Measurements from ENCODE around the gene KRT26. TPM values are rescaled to one million over a fixed set of nuclear protein-coding genes. Genes with fewer than 3 reads are reported as not detected.

Gene KRT26
- total and polyA plus RNA-seq, 2 of the 4 experiments (the other 2 are of a cell fraction), result not detected

DNA sequence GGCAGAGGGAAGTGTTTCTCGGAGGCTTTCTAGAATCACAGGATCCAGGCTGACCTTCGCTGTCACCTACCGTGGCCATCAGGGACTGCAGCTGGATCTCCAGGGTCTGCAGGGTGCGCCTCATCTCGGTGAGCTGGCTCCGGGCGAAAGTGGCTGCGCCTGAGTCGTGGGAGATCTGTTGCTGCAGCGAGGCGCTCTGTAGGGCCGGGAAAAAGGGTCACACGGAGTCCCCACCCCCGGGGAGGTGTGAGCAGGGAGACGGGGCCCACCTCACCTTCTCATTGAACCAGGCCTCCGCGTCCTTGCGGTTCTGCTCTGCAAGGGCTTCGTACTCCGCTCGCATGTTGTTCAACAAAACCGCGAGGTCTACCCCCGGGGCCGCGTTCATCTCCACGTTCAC lies 24.8 kb upstream of the KRT26 start:
- POLR2A ChIA-PET (ENCODE audit: unreplicated experiment), result no interaction called here
- Histone ChIP-seq H3K18ac (ENCODE audit: low read depth, low read length) (no peak overlapping the region), H3K27me3 (ENCODE audit: control insufficient read depth, insufficient read depth, low read length) (peaks cover 53% of the 10 kb centered on the region), H3K4me2 (ENCODE audit: low read depth, low read length) (no peak overlapping the region), H2AK5ac (ENCODE audit: low read depth, low read length) (no peak overlapping the region), H3K56ac (ENCODE audit: extremely low read depth, insufficient read depth, low read length) (no peak overlapping the region), H2BK15ac (ENCODE audit: low read depth, low read length) (no peak overlapping the region), H4K5ac (ENCODE audit: low read depth, low read length) (no peak overlapping the region), H2AK9ac (replicated peaks; ENCODE audit: low read depth, low read length, poor library complexity) (no peak overlapping the region), H3K27ac (ENCODE audit: insufficient read depth, low read length) (no peak overlapping the region), H3K9ac (ENCODE audit: low read depth, low read length) (no peak overlapping the region), H2BK5ac (ENCODE audit: low read depth, low read length, poor library complexity, severe bottlenecking) (no peak overlapping the region), H3K4ac (ENCODE audit: low read depth, low read length) (no peak overlapping the region), H3K36me3 (ENCODE audit: control insufficient read depth, insufficient read depth, low read length) (no peaks in the 10 kb centered on the region), H3K9me1 (ENCODE audit: insufficient read depth, low read length) (no peaks in the 10 kb centered on the region), H3K4me3 (ENCODE audit: insufficient read depth, low read depth, low read length) (no peak overlapping the region), H3K14ac (replicated peaks; ENCODE audit: low read depth, low read length) (no peak overlapping the region), H4K20me1 (ENCODE audit: insufficient read depth, low read length) (no peaks in the 10 kb centered on the region), H3K4me1 (ENCODE audit: control insufficient read depth, insufficient read depth, low read length) (no peaks in the 10 kb centered on the region), H4K8ac (ENCODE audit: low read depth in 2 of 2, low read length in 2 of 2) (no peak overlapping the region), H3K23ac (ENCODE audit: low read depth, low read length) (no peak overlapping the region), H2BK20ac (ENCODE audit: low read depth, low read length) (no peak overlapping the region), H2AFZ (replicated peaks; ENCODE audit: low read length, poor library complexity) (no peak overlapping the region), H3K79me1 (ENCODE audit: low read depth in 1 of 2, low read length in 2 of 2) (no peaks in the 10 kb centered on the region), H4K91ac (ENCODE audit: insufficient read depth, low read depth, low read length) (no peak overlapping the region), H3K9me3 (ENCODE audit: control insufficient read depth, insufficient read depth, low read length) (no peaks in the 10 kb centered on the region), H2BK120ac (ENCODE audit: low read depth, low read length) (no peak overlapping the region)
- intact Hi-C loops (cut with micrococcal nuclease) (loop anchor here (10.0 kb wide), 1 partner anchor 432 kb away; the partner anchor contains the start of gene GJD3), in situ Hi-C loops (cut with MboI; ENCODE audit: low sequenced_read_pairs) (loop anchor here (25.0 kb wide), 1 partner anchor 435 kb away; the partner anchor contains the start of gene GJD3), dilution Hi-C loops (cut with HindIII; ENCODE audit: low sequenced_read_pairs, unreplicated experiment) (no loop called here)
- DNase-seq (no peak), ATAC-seq (ENCODE audit: low read depth) (no peak)
- CTCF ChIA-PET, result no interaction called here
- TF ChIP-seq RCOR1 (IDR thresholded peaks at IDR 0.05; ENCODE audit: insufficient replicate concordance, low read length) (no peak), NFE2L2 (IDR thresholded peaks at IDR 0.05; ENCODE audit: low read depth, low read length) (no peak), BHLHE40 (IDR thresholded peaks at IDR 0.05; ENCODE audit: low read depth, low read length) (no peak), MXI1 (IDR thresholded peaks at IDR 0.05; ENCODE audit: borderline replicate concordance, low read depth, low read length) (no peak), FOS (IDR thresholded peaks at IDR 0.05; ENCODE audit: low read depth, low read length) (no peak), RAD21 (IDR thresholded peaks at IDR 0.05; ENCODE audit: low read length) (no peak), MAZ (IDR thresholded peaks at IDR 0.05; ENCODE audit: borderline replicate concordance, low read depth, low read length) (no peak), CEBPB (IDR thresholded peaks at IDR 0.05; ENCODE audit: low read depth, low read length) (no peak), RFX5 (IDR thresholded peaks at IDR 0.05; ENCODE audit: low read depth, low read length) (no peak), CHD1 (IDR thresholded peaks at IDR 0.05; ENCODE audit: low read depth, low read length) (no peak)
- TF ChIP-seq, protein P1, sequence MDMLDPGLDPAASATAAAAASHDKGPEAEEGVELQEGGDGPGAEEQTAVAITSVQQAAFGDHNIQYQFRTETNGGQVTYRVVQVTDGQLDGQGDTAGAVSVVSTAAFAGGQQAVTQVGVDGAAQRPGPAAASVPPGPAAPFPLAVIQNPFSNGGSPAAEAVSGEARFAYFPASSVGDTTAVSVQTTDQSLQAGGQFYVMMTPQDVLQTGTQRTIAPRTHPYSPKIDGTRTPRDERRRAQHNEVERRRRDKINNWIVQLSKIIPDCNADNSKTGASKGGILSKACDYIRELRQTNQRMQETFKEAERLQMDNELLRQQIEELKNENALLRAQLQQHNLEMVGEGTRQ (IDR thresholded peaks at IDR 0.05; ENCODE audit: low read depth, low read length), result no peak
- TF ChIP-seq, protein P2, sequence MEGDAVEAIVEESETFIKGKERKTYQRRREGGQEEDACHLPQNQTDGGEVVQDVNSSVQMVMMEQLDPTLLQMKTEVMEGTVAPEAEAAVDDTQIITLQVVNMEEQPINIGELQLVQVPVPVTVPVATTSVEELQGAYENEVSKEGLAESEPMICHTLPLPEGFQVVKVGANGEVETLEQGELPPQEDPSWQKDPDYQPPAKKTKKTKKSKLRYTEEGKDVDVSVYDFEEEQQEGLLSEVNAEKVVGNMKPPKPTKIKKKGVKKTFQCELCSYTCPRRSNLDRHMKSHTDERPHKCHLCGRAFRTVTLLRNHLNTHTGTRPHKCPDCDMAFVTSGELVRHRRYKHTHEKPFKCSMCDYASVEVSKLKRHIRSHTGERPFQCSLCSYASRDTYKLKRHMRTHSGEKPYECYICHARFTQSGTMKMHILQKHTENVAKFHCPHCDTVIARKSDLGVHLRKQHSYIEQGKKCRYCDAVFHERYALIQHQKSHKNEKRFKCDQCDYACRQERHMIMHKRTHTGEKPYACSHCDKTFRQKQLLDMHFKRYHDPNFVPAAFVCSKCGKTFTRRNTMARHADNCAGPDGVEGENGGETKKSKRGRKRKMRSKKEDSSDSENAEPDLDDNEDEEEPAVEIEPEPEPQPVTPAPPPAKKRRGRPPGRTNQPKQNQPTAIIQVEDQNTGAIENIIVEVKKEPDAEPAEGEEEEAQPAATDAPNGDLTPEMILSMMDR (conservative IDR thresholded peaks at IDR 0.05; ENCODE audit: low read depth, low read length), result no peak
- BruUV-seq (replicated peaks), result no TSS peak
- WGBS, 2 experiments (ENCODE audit: extremely low coverage in 2 of 2, insufficient read length in 1 of 2), result 75% methylated on average over 22 of the region's 27 CpGs; no CpG with 5 or more reads in 1 of the 2 experiments
